Stimulated activated CD4-positive, alpha-beta T cell treated with anti-CD3 and anti-CD28 coated beads, Interleukin-12 subunit alpha, Interleukin-12 subunit beta, amount 100 ng/mL, for 48 hours (primary cell): ENCODE data around the gene CRISP2.

Source experiments
- DNase-seq, 3 donors: peaks; one replicate each; pipeline ENCODE4 v3.0.0-alpha.2; 2020; ENCODE audit warnings: low read depth in 2 of 3, low spot score in 1 of 3

The CRISP2 gene

GRCh38 chr6:49662231-49662891 lies 51.0 kb downstream of the CRISP2 start:
- no peak for DNase-seq

GRCh38 chr6:49653942-49654341 lies 59.4 kb downstream of the CRISP2 start:
- no peak for DNase-seq

GRCh38 chr6:49653438-49653837 lies 59.9 kb downstream of the CRISP2 start:
- DNase-seq = no peak

DNA sequence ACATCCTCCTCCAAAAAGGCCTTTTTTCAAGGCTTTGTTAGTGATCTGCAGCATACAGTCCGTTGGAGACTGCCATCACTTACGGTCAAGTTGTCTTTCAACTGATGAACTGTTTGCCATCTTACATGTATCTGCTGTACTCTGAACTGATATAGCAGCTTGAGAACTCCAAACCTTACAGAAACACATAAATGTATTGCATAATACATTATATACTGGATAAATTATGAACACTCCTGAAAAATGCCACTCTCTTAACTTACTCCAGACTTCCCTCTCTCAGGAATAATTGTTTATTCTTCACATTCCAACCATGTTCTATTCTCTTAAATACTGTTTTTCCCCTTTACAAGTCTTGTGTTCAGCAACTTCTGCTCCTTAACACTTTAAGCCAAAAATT lies 62.1 kb downstream of the CRISP2 start:
- DNase-seq = no peak

DNA sequence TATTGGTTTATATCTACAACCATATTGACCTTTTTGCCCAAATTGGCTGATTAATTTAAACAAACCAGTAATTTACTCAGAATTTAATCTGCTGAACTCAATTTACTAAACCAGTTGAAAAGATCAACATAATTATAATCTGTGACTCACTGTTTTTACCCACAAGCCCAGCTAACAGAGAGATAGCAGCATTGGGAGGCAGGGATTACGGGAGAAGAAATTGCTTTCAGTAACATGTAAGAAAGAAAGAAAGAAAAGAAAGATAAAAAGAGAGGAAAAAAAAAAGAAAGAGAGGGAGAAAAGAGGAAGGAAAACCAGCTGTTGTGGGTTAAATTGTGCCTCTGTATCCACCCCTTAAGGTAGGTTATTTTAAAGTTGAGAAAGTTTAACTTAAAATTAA lies 63.4 kb downstream of the CRISP2 start:
- DNase-seq = no peak

GRCh38 chr6:49648036-49648435 lies 65.3 kb downstream of the CRISP2 start:
- DNase-seq = no peak

GRCh38 chr6:49647476-49647875 lies 65.9 kb downstream of the CRISP2 start:
- no peak for DNase-seq

DNA sequence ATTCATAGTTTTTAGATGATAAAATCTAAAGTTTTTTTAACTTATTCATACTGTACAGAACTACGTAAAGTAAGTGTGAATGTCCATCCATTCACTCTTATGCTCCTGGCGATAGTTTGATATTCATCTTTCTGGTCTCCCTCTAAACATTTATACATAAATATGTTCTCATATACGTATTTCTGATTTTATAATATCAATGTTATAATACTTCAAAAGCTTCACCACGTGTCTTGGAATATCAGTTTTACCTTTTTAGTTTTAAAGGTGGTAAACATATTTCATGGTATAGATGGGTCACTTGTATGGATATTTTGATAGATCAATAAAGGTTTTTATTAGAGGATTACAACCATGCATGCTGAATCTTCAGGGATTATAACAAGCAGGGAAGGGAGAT lies 66.4 kb downstream of the CRISP2 start:
- no peak for DNase-seq

DNA sequence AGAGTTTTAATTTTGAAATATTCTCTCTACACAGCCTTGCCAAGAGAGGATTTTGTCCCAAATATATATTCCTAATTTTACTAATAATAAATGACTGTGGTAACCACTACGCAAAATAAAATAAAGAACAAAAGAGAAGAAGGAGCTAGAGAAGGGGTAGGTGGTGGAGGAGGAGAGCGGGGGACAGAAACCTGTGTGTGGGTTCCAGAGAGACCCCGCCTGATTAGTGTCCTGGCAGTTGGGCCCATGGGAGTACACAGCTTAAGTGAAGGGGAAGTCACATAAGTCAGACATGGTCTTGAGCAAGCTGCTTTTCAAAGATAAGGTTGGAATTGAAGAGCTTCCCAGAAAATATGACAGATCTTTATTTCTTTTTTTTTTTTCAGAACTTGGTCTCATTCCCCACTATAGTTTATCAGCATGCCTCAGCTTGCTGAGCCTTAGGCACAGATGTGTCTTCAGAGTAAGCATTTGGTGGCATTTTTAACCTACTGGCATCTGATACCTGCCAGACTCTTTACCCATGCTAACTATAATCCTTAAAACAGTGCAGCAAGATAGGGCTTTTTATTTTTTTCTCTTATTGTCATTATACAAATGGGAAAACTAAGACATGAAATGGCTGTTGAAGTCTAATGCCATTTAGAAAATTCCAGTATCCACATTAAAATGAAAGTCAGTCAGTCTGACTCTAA lies 67.1 kb downstream of the CRISP2 start:
- DNase-seq = no peak

GRCh38 chr6:49645139-49645538 lies 68.2 kb downstream of the CRISP2 start:
- DNase-seq = no peak
